Suppressor macrophage treated with lipopolysaccharide for 1 hour (primary cell): ENCODE data around the gene GGA1.

Experiments
- DNase-seq, 3 donors: peaks; one replicate each; pipeline ENCODE4 v3.0.0-alpha.2; 2020 to 2022

The GGA1 gene

DNA sequence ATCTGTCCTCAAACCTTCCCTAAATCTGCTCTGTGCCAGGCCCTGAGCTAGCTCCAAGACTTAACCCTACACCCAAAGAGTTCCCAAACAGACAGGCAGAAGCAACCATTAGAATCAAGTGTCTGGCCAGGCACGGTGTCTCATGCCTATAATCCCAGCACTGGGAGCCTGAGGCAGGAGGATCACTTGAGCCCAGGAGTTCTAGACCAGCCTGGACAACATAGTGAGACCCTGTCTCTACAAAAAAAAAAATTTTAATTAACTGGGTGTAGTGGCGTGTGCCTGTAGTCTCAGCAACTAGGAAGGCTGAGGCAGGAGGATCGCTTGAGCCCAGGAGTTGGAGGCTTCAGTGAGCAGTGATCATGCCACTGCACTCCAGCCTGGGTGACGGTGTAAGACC, 47.9 kb downstream of the GGA1 start:
- peak in 1 of 3 donors; percentile 16 for DNase-seq

DNA sequence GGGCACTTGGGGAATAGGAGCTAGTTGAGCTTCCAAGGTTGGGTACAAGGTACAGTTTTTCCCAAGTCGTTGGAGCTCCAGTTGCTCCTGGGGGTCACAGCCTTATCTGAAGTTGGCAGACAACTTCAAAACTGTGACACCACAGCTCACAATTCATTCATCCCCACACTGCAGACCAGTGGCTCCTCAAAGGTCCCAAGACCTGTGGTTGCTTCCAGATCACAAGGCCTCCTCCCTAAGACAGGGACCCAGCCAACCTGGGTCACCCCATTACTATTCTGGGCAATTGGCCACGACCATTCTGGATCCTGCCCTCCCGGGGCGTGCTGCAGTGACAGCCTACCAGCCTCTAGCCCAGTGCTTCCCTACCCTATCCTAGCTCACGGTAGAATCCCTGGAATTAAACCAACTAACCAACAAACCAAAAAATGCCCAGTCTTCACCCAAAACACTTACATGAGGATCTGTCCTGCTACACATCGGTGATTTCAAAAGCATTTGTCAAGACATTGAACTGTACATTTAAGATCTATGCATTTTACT, 49.0 kb downstream of the GGA1 start:
- DNase-seq = no peak

DNA sequence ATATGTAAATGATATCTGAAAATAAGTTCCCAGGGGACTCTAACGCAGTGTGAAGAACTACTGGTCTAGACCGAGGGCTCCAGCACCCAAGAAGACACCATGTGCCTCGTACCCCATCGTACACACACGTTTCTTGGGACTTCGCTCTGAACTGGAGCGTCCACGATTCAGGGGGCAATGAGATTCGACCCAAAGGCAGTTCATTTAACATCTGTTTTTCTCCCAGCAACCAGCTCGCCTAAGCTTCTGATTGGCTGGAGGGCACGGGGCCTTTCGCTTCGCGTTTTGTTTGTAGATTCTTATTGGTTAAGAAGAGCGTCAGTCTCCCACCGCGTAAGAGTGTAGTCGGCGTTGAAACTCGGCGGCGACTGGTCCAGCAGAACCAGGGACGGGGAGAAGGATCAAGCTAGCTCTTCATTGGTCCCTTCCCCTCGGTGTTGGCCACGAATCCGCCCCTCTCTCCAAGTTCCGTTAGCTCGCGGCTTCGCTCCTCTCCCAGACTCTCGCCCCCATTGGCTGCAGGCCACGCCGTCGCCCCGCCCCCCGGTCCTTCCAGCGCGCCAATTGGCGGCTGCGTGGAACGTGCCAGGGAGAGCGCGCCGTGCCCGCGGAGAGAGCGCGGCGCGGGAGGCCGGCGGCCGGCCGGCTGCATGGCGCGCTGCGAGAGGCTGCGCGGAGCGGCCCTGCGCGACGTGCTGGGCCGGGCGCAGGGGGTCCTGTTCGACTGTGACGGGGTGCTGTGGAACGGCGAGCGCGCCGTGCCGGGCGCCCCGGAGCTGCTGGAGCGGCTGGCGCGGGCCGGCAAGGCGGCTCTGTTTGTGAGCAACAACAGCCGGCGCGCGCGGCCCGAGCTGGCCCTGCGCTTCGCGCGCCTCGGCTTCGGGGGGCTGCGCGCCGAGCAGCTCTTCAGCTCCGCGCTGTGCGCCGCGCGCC, 49.8 kb downstream of the GGA1 start, which contains the start of gene PDXP:
TSS of gene PDXP (plus strand) at position 591 of the 933 bp plus-strand sequence. CDS start at position 651, 60 bp downstream.
- DNase-seq = peak; percentile 99 to 100 (median 99)

DNA sequence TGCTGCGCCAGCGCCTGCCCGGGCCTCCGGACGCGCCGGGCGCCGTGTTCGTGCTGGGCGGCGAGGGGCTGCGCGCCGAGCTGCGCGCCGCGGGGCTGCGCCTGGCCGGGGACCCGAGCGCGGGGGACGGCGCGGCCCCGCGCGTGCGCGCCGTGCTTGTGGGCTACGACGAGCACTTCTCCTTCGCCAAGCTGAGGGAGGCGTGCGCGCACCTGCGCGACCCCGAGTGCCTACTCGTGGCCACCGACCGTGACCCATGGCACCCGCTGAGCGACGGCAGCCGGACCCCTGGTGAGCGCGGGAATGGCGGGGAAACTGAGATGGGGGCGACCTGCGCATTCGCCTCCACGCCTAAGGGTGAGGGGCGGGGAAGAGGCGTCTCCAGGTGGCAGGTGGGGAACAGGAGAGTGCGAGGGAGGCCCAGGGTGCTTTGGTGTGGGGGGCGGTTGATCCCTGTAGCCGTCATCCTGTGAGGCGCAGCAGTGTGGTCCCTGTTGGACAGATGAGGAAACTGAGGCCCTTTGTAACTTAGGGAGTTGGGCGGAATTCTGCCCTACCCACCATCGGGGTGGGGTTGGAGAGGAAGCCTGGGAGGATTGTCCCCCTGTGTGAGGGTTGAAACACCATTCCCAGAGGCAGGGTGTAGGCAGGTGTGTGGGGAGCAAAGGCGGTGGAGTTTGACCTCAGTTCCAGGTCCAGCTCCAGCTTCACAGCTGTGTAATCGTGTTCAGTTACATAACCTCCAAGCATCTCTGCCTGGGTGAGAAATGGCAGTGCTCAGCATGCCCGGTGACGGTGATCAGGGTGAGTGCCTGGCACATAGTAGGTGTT, 50.6 kb downstream of the GGA1 start:
- DNase-seq = peak; percentile 27 to 63 (median 33)

DNA sequence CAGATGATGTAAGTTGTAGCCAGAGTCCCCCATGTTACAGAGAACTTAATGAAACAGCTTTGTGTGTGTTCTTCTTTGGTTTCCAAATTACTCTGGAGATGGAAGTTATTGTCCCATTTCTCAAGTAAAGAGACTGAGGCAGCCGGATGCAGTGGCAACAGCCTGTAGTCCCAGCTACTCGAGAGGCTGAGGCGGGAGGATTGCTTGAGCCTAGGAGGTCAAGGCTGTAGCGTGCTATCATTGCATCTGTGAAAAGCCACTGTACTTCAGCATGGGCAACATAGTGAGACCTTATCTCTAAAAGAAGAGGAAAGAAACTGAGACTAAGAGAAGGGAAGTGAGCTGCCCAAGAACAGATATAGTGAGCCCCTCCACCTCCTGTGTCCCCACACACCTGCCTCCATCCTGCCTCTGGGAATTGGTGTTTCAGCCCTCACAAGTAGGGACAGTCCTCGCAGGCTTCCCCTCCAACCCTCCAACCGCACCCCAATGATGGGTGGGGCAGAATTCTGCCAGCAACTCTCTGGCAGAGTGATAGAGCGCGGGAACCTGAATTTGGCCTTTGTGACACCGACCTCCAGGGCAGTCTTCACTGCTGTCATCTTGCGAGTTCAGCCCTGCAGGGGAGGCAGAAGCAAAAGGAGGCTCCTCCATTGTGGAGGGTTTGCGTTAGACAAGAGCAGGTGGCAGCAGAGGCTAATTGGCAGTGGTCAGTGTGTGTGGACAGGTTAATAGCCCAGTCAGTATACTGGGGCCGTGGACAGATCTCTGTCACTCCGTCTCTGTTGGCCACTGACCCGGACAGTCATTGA, 51.5 kb downstream of the GGA1 start:
- no peak for DNase-seq

- DNase-seq = peak in 1 of 3 donors; percentile 17
These were observed 52.0 kb downstream of the GGA1 start for GRCh38 chr22:37660709-37661045.

DNA sequence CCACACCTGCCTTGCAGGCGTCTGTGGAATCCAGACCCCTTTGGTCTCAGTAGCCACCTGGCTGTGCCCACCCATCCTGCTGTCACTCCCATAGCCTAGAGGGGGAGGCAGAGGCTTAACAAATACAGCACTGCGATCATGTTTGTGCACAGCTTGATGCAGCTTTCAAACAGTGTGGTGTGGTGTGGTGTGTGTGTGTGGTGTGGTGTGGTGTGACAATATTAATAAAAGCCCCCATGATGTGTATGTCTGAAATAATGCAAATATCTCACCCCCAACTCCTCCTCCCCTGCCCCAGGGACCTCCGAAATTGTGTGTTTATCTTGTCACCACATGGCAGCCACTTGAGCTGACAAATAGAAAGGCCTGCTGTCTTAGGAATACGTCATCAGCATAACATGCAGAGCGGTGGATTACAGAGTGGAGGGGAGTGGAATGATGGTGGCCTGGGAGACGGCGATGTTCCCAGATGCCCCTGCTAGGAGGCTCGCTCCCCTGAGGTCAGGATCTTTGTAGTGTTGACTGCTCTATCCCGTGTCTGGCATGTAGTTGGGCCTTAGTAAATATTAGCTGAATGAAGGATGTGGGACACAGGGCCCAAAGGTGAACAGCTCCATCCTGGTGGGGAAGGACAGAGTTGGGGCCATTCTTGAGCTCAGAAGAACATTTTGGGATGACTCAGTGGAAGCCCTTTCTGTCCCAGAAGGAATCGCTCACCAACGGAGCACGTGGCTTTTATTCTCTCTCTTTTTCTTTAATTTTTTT, 52.7 kb downstream of the GGA1 start:
- DNase-seq = peak in 2 of 3 donors; percentile 41 to 48

GRCh38 chr22:37662039-37662438, 53.4 kb downstream of the GGA1 start:
- peak; percentile 58 to 68 (median 66) for DNase-seq

DNA sequence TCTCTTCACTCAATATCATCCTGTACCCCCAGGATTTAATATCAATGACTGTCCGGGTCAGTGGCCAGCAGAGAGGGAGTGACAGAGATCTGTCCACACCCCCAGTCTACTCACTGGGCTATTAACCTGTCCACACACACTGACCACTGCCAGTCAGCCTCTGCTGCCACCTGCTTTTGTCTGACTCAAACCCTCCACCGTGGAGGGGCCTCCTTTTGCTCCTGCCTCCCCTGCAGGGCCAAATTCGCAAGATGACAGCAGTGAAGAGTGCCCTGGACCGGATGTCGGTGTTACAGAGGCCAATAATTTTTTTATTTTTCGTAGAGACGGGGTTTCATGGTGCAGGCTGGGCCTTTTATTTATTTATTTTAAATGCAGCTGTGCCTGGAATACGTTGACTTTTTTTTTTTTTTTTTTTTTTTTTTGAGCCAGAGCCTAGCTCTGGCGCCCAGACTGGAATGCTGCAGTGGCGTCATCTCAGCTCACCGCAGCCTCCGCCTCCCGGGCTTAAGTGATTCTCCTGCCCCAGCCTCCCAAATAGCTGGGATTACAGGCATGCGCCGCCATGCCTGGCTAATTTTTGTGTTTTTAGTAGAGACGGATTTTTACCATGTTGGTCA, 55.0 kb downstream of the GGA1 start:
- DNase-seq = no peak

DNA sequence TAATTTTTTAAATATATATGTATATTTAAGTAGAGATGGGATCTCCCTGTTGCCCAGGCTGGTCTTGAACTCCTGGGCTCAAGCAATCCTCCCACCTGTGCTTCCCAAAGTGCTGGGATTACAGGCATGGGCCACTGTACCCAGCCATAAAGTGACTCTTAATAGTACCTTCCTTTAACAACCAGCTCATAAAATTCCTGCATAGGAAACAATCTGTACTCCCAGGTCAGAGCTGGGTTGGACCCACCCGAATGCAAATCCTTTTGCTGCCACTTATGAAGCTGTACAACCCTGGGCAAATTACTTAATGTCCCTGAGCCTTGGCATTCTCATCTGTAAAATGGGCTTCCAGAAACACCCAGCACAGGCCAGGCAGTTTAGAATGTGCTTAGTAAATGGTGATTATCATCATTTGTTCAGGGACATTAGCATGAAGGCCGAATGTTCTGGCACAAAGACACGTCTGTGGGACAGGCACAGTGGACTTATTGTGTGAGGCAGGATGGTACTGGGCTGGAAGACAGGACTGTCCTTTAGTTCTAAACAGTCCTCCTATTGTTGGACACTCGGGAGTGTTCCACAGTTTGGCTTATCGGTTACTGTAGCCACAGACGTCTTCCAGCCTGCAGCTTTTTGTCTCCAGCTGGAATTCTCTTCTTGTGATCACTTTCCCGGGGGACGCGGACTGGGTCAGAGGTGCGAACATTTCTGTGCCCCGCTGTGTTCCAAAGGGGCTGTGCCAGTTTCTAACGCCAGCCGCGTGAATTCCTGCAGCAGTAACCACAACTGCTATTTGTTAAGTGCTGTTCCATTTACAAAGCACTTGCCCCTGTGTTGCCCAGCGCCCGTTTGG, 55.8 kb downstream of the GGA1 start:
- DNase-seq = no peak

DNA sequence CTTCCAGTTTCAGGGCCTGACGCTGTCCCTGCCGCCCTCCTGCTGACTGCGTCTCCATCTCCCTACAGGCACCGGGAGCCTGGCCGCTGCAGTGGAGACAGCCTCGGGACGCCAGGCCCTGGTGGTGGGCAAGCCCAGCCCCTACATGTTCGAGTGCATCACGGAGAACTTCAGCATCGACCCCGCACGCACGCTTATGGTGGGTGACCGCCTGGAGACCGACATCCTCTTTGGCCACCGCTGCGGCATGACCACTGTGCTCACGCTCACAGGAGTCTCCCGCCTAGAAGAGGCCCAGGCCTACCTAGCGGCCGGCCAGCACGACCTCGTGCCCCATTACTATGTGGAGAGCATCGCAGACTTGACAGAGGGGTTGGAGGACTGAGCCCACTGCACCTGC, 56.9 kb downstream of the GGA1 start:
- no peak for DNase-seq

DNA sequence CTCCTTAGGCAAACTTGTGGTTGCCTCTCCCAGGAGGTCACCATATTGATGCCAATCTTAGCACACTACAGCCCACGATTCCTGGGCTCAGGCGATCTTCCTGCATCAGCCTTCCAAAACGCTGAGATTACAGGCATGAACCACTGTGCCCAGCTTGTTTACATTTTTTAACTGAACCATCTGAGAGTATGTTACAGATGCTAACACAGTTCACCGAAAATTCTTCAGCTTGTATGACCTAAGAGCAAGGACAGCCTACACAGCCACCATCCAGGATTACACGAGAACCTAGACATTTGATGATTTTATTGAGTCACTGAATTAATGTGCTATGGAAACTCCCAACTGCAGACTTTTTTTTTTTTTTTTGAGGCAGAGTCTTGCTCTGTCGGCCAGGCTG, 61.0 kb downstream of the GGA1 start:
- DNase-seq = peak in 2 of 3 donors; percentile 23 to 38

GRCh38 chr22:37672206-37672919, 63.7 kb downstream of the GGA1 start:
- no peak for DNase-seq

GRCh38 chr22:37672920-37673455, 64.4 kb downstream of the GGA1 start:
- DNase-seq = no peak

DNA sequence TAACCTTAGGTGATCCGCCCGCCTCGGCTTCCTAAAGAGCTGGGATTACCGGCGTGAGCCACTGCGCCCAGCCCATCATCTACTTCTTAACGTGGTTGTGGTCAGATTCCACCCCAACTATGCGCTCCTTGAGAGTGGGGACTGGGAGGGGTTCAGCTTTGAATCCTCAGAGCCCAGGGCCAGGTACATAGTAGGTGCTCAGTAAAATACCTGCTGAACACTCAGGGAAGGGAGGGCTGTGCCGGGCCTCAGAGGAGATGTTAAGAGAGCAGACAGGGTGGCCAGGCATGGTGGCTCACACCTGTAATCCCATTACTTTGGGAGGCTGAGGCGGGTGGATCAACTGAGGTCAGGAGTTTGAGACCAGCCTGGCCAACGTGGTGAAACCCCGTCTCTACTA, 65.6 kb downstream of the GGA1 start:
- DNase-seq = no peak

GRCh38 chr22:37674951-37675929, 66.6 kb downstream of the GGA1 start, which contains the start of gene LGALS1:
TSS of gene LGALS1 (plus strand) at chr22:37675636. CDS start at chr22:37675703, 67 bp downstream.
- peak; percentile 96 to 98 (median 97) for DNase-seq

GRCh38 chr22:37675930-37676735, 67.5 kb downstream of the GGA1 start:
- peak; percentile 44 to 71 (median 48) for DNase-seq
